Measurements from ENCODE around the gene APPL2.

GRCh38 chr12:105272814-105273416 is 36.9 kb upstream of the APPL2 start:
- TF ChIP-seq, protein P1, sequence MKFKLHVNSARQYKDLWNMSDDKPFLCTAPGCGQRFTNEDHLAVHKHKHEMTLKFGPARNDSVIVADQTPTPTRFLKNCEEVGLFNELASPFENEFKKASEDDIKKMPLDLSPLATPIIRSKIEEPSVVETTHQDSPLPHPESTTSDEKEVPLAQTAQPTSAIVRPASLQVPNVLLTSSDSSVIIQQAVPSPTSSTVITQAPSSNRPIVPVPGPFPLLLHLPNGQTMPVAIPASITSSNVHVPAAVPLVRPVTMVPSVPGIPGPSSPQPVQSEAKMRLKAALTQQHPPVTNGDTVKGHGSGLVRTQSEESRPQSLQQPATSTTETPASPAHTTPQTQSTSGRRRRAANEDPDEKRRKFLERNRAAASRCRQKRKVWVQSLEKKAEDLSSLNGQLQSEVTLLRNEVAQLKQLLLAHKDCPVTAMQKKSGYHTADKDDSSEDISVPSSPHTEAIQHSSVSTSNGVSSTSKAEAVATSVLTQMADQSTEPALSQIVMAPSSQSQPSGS (CRISPR knock-in tag; IDR thresholded peaks at IDR 0.05; ENCODE audit: borderline replicate concordance, low read depth): no peak
- TF ChIP-seq TCF7 (CRISPR knock-in tag; IDR thresholded peaks at IDR 0.05; ENCODE audit: low read depth): no peak
- no peak for TF ChIP-seq MAX (CRISPR knock-in tag; IDR thresholded peaks at IDR 0.05)
- no peak for TF ChIP-seq CTCF (IDR thresholded peaks at IDR 0.05)
